ENCODE data around the gene ZBTB45. TPM values are rescaled to one million over a fixed set of nuclear protein-coding genes. Genes with fewer than 3 reads are reported as not detected.
A peak's percentile ranks its signal among the peaks of the same experiment; 100 is the strongest.
"Not testable (repeated sequence)": the region's sequence is repeated elsewhere in the genome, so short reads cannot be mapped to it uniquely, and the experiment has no call there.

The ZBTB45 gene
- total RNA-seq, 2 experiments from 2014 or later, result 5.5 to 6.0 TPM

GRCh38 chr19:58484349-58484748, 35.3 kb downstream of the ZBTB45 start:
- H3K36me3 Mint-ChIP-seq (ENCODE audit: low read depth); H3K27ac Mint-ChIP-seq; intact Hi-C loops (cut with micrococcal nuclease); H3K27me3 Mint-ChIP-seq (ENCODE audit: low read depth); H3K4me3 Mint-ChIP-seq; DNase-seq; H3K9me3 Mint-ChIP-seq: not testable (repeated sequence)
- CTCF ChIA-PET, result interaction anchor here (0.7 to 1.6 kb wide), 2 partner anchors 30 to 1070 kb away, joined by 4 to 6 read pairs; no protein-coding TSS in a partner anchor
- H3K4me1 Mint-ChIP-seq (ENCODE audit: low read depth), result peaks cover 11% of the 10 kb centered on the region

- peaks cover 6% of the 10 kb centered on the region for H3K4me1 Mint-ChIP-seq (ENCODE audit: low read depth)
- CTCF ChIA-PET, result interaction anchor here (1.6 kb wide), 1 partner anchor 30 kb away, joined by 4 read pairs; no protein-coding TSS in a partner anchor
- peaks cover 4% of the 10 kb centered on the region for H3K36me3 Mint-ChIP-seq (ENCODE audit: low read depth)
- intact Hi-C loops (cut with micrococcal nuclease), result no loop called here
- H3K27me3 Mint-ChIP-seq (ENCODE audit: low read depth), result no peaks in the 10 kb centered on the region
- no peaks in the 10 kb centered on the region for H3K9me3 Mint-ChIP-seq
- no peak overlapping the region for H3K4me3 Mint-ChIP-seq
- DNase-seq, result no peak
- no peak overlapping the region for H3K27ac Mint-ChIP-seq
Measured at GRCh38 chr19:58483776-58484175, 35.8 kb downstream of the ZBTB45 start.

GRCh38 chr19:58482372-58482771, 37.2 kb downstream of the ZBTB45 start:
- no peak overlapping the region for H3K4me3 Mint-ChIP-seq
- no peaks in the 10 kb centered on the region for H3K9me3 Mint-ChIP-seq
- H3K27me3 Mint-ChIP-seq (ENCODE audit: low read depth), result no peaks in the 10 kb centered on the region
- peaks cover 4% of the 10 kb centered on the region for H3K36me3 Mint-ChIP-seq (ENCODE audit: low read depth)
- no peak for DNase-seq
- intact Hi-C loops (cut with micrococcal nuclease), result no loop called here
- no peak overlapping the region for H3K27ac Mint-ChIP-seq
- CTCF ChIA-PET, result no interaction called here
- H3K4me1 Mint-ChIP-seq (ENCODE audit: low read depth), result no peaks in the 10 kb centered on the region

- no peaks in the 10 kb centered on the region for H3K27me3 Mint-ChIP-seq (ENCODE audit: low read depth)
- CTCF ChIA-PET, result interaction anchor here (0.6 kb wide), 1 partner anchor 35 kb away, joined by 3 read pairs; no protein-coding TSS in a partner anchor
- intact Hi-C loops (cut with micrococcal nuclease), result no loop called here
- H3K27ac Mint-ChIP-seq, result no peak overlapping the region
- H3K36me3 Mint-ChIP-seq (ENCODE audit: low read depth), result peaks cover 4% of the 10 kb centered on the region
- peaks cover 7% of the 10 kb centered on the region for H3K4me1 Mint-ChIP-seq (ENCODE audit: low read depth)
- no peaks in the 10 kb centered on the region for H3K9me3 Mint-ChIP-seq
- no peak overlapping the region for H3K4me3 Mint-ChIP-seq
- no peak for DNase-seq
Measured at GRCh38 chr19:58480831-58481230, 38.8 kb downstream of the ZBTB45 start.

GRCh38 chr19:58480481-58480830, 39.2 kb downstream of the ZBTB45 start:
- H3K4me1 Mint-ChIP-seq (ENCODE audit: low read depth), result peaks cover 8% of the 10 kb centered on the region
- CTCF ChIA-PET, result no interaction called here

GRCh38 chr19:58479736-58480480, 39.7 kb downstream of the ZBTB45 start:
- no peak overlapping the region for H3K4me3 Mint-ChIP-seq
- H3K36me3 Mint-ChIP-seq (ENCODE audit: low read depth), result peaks cover 4% of the 10 kb centered on the region
- no peak overlapping the region for H3K27ac Mint-ChIP-seq
- no peaks in the 10 kb centered on the region for H3K9me3 Mint-ChIP-seq
- no peak for DNase-seq
- H3K27me3 Mint-ChIP-seq (ENCODE audit: low read depth), result no peaks in the 10 kb centered on the region
- CTCF ChIA-PET, result no interaction called here
- H3K4me1 Mint-ChIP-seq (ENCODE audit: low read depth), result peaks cover 13% of the 10 kb centered on the region
- intact Hi-C loops (cut with micrococcal nuclease), result no loop called here

More at GRCh38 chr19:58480481-58480830, 39.2 kb downstream of the ZBTB45 start:
- Mint-ChIP-seq H3K9me3 (no peaks in the 10 kb centered on the region), H3K27ac (no peak overlapping the region), H3K27me3 (ENCODE audit: low read depth) (no peaks in the 10 kb centered on the region), H3K4me3 (no peak overlapping the region), H3K36me3 (ENCODE audit: low read depth) (peaks cover 4% of the 10 kb centered on the region)
- DNase-seq, result no peak
- intact Hi-C loops (cut with micrococcal nuclease), result no loop called here

DNA sequence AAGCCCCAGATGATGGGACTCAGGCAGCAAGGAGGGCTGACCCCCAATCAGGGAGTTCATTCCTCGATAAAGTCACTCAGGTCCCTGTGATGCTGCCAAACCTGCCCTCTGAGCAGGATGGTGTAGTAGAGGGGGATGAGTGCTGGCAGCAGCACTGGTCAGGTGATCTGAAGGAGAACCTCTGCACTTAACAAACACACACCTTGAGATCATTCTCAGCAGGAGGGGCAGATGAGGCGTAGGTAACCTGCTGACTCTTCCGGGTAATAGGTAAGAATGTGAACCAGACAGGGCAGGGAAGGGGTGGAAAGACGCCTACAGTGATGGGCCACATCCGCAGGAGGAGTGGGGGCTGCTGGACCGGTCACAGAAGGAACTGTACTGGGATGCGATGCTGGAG, 40.3 kb downstream of the ZBTB45 start:
- no peak for DNase-seq
- CTCF ChIA-PET, result no interaction called here
- no peaks in the 10 kb centered on the region for H3K9me3 Mint-ChIP-seq
- no peak overlapping the region for H3K27ac Mint-ChIP-seq
- peaks cover 13% of the 10 kb centered on the region for H3K4me1 Mint-ChIP-seq (ENCODE audit: low read depth)
- H3K4me3 Mint-ChIP-seq, result no peak overlapping the region
- peaks cover 4% of the 10 kb centered on the region for H3K36me3 Mint-ChIP-seq (ENCODE audit: low read depth)
- H3K27me3 Mint-ChIP-seq (ENCODE audit: low read depth), result no peaks in the 10 kb centered on the region
- intact Hi-C loops (cut with micrococcal nuclease), result no loop called here

- Mint-ChIP-seq H3K27me3 (ENCODE audit: low read depth) (no peaks in the 10 kb centered on the region), H3K36me3 (ENCODE audit: low read depth) (peaks cover 4% of the 10 kb centered on the region), H3K4me1 (ENCODE audit: low read depth) (peaks cover 13% of the 10 kb centered on the region), H3K27ac (no peak overlapping the region), H3K4me3 (no peak overlapping the region), H3K9me3 (no peaks in the 10 kb centered on the region)
- DNase-seq, result no peak
- CTCF ChIA-PET, result no interaction called here
- intact Hi-C loops (cut with micrococcal nuclease), result no loop called here
Measured at GRCh38 chr19:58477871-58478270, 41.7 kb downstream of the ZBTB45 start.

GRCh38 chr19:58477130-58477529, 42.5 kb downstream of the ZBTB45 start:
- Mint-ChIP-seq H3K4me3 (peak overlapping the region; percentile 94), H3K27me3 (ENCODE audit: low read depth) (no peaks in the 10 kb centered on the region), H3K36me3 (ENCODE audit: low read depth) (peaks cover 3% of the 10 kb centered on the region), H3K9me3 (no peaks in the 10 kb centered on the region), H3K27ac (peak overlapping the region; percentile 87), H3K4me1 (ENCODE audit: low read depth) (peaks cover 13% of the 10 kb centered on the region)
- no peak for DNase-seq
- CTCF ChIA-PET, result no interaction called here
- intact Hi-C loops (cut with micrococcal nuclease), result no loop called here

DNA sequence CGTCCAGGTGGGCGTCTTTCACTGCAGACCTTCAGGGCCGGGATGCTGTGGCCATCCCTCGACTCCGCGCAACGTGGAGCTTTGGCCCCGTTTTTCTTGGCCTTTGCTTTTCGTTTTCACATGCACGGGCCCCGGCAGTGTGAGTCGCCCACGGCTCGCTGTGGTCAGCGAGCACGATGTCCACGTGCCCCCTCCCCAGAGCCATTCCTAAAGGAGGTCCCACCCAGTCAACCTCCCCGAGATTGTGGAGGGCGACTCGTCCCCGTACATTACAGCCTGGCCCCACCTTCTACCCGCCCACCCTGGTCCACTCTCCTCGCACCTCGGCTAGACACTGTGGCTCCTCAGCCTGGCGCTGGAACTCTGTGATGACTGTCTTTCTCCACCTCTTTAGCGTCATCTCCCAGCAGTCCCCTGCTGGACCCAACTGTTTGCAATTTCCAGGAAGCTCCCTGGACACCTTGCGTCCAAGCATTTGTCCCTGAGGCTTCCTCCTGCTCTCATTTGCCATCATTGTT, 43.1 kb downstream of the ZBTB45 start:
- no peaks in the 10 kb centered on the region for H3K9me3 Mint-ChIP-seq
- intact Hi-C loops (cut with micrococcal nuclease), result loop anchor here (1.0 kb wide), 5 partner anchors 23 to 198 kb away; partner anchors contain the start of genes ZBTB45, ZNF132 and ZNF8
- DNase-seq, result no peak
- H3K36me3 Mint-ChIP-seq (ENCODE audit: low read depth), result no peaks in the 10 kb centered on the region
- peak overlapping the region; percentile 94 for H3K4me3 Mint-ChIP-seq
- CTCF ChIA-PET, result no interaction called here
- no peaks in the 10 kb centered on the region for H3K27me3 Mint-ChIP-seq (ENCODE audit: low read depth)
- H3K4me1 Mint-ChIP-seq (ENCODE audit: low read depth), result peaks cover 13% of the 10 kb centered on the region
- peak overlapping the region; percentile 87 for H3K27ac Mint-ChIP-seq

DNA sequence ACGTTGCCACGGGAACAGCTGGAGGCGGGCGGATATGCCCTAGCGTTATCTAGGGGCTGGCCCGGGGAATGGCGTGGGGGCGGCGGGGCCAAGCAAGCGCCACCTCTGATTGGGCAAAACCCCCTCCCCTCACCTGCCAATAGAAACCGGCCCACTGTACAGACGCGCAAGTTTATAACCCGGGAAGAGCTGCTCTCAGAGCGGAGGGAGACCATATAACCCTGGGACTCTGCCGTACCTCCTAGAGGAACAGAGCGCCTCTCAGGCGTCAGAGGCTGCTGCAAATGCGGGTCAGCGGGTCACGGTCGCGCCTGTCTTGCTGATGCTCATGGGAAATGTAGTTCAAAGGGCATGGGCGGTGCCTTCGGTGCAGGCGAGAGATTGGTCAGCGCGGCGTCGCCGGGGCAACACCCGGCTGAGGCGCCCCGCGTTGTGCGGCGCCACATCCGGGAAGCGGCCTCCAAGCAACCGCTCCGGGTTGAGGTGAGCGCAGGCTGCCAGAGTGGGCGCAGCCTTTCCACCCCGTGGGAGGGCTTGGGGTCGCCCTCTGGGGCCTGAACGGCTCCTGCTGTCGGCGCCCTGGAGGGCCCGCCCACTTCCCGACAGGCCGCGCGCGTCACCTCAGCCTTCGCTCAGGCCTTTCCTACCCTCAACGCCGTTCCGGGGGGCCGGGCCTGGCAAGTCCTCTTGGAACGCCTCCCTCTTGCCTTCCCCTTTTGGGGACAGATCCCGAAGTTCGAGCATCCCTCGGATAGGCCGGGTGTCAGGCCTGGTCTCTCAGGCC, 43.7 kb downstream of the ZBTB45 start, which contains the start of gene ZNF446:
ZNF446 (plus strand) TSS at position 639 of the 784 bp plus-strand sequence. CDS start 867 bp downstream, outside the sequence.
- Mint-ChIP-seq H3K4me1 (ENCODE audit: low read depth) (peaks cover 13% of the 10 kb centered on the region), H3K36me3 (ENCODE audit: low read depth) (peaks cover under 1% of the 10 kb centered on the region), H3K9me3 (no peaks in the 10 kb centered on the region), H3K27me3 (ENCODE audit: low read depth) (no peaks in the 10 kb centered on the region), H3K4me3 (peak within 1 kb of the TSS; percentile 94), H3K27ac (peak within 1 kb of the TSS; percentile 97)
- CTCF ChIA-PET, result no interaction called here
- intact Hi-C loops (cut with micrococcal nuclease), result loop anchor here (1.0 kb wide), 8 partner anchors 10 to 198 kb away; partner anchors contain the start of genes ZBTB45, ZNF132, ZNF324B and ZNF8
- DNase-seq, result peak; percentile 97

GRCh38 chr19:58474997-58475713, 44.5 kb downstream of the ZBTB45 start:
- intact Hi-C loops (cut with micrococcal nuclease), result loop anchor here (1.0 kb wide), 3 partner anchors 9 to 94 kb away; partner anchors contain the start of genes ZNF324B and ZNF837
- CTCF ChIA-PET, result interaction anchor here (1.0 kb wide), 1 partner anchor 45 kb away, joined by 3 read pairs; the partner anchor contains the start of gene ZBTB45
- H3K9me3 Mint-ChIP-seq, result no peaks in the 10 kb centered on the region
- H3K4me3 Mint-ChIP-seq, result peak overlapping the region; percentile 94
- no peaks in the 10 kb centered on the region for H3K27me3 Mint-ChIP-seq (ENCODE audit: low read depth)
- peaks cover 13% of the 10 kb centered on the region for H3K4me1 Mint-ChIP-seq (ENCODE audit: low read depth)
- H3K36me3 Mint-ChIP-seq (ENCODE audit: low read depth), result peaks cover 4% of the 10 kb centered on the region
- no peak for DNase-seq
- peak overlapping the region; percentile 97 for H3K27ac Mint-ChIP-seq
